Activated CD8-positive, alpha-beta memory T cell treated with anti-CD3 and anti-CD28 coated beads, Interleukin-2, amount 50 U/mL, for 24 hours (primary cell): Measurements from ENCODE around the gene SPAG16.

Experiments used
- DNase-seq: peaks from one replicate; pipeline ENCODE4 v3.0.0-alpha.2; 2020; ENCODE audit errors: extremely low read depth

SPAG16 gene

DNA sequence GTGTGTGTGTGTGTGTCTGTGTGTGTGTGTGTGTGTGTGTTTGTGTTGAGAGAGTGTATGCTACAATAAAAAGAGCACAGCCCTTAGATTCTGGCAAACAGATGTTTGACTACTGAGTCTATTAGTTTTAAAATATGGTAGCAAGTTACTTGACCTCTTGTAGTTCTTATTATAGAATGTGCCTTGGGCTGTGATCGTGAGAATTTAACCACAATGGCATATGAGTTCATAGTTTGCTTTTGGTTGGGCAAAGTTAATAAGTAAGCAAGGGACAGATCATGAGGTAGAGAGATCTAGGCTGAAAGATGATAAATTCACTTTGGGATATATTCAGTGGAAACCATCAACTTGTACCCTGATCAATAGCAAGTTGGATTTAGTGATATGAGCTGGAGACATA lies 792.3 kb downstream of the SPAG16 start:
- no peak for DNase-seq

- DNase-seq = no peak
These were observed 793.5 kb downstream of the SPAG16 start for GRCh38 chr2:214077727-214078126.

GRCh38 chr2:214079032-214079431 lies 794.8 kb downstream of the SPAG16 start:
- no peak for DNase-seq

DNA sequence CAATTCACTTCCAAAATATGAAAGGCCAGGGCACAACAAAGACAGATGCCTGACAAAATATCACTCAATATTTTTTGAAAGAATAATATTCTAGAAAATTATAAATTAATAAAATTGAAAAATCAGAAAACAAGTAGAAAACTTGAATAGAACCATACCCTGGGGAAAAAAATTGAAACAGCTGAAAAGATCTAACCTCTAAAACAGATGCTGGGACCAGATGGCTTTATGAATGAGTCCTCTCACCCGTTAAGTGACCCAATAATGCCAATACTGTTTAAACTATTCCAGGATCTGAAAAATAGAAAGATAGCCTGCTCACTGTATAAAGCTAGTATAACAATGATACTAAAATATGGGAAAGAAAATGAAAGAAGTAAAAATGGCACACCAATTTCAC lies 804.3 kb downstream of the SPAG16 start:
- DNase-seq = no peak

DNA sequence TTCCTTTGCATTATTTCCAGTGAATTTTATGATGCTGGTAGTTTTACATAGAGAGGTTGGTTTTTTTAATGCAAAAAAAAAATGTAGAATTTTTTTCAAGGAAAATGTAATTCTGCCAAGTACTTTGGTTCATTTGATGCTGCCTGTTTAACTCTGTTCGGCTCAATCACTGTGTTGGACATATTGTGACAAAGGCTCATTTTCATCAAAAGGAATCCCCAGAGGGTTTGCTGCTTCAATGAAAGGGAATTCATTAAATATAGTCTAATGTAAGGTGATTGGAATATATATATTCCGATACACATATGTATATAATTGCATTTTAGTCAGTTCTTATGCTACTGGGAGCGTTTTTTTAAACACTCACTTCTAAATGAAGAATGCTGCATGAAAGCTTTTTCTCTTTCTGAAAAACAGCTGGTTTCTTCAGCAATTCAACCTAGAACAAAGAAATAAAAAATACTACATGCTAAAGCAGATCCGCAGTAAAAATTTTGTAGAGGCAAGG lies 812.0 kb downstream of the SPAG16 start:
- no peak for DNase-seq

GRCh38 chr2:214098811-214099210 lies 814.5 kb downstream of the SPAG16 start:
- DNase-seq = no peak

DNA sequence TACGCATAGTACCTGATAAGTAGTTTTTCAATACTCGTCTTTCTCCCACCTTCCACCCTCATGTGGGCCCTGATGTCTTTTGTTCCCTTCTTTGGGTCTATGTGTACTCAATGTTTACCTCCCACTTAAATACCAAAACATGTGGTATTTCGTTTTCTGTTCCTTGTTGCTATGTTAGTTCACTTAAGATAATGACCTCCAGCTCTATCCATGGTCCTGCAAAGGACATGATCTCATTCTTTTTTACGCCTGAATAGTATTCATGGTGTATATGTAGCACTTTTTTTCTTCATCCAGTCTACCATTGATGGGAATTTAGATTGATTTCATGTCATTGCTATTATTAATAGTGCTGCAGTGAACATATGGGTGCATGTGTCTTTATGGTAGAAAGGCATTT lies 816.2 kb downstream of the SPAG16 start:
- DNase-seq = no peak

DNA sequence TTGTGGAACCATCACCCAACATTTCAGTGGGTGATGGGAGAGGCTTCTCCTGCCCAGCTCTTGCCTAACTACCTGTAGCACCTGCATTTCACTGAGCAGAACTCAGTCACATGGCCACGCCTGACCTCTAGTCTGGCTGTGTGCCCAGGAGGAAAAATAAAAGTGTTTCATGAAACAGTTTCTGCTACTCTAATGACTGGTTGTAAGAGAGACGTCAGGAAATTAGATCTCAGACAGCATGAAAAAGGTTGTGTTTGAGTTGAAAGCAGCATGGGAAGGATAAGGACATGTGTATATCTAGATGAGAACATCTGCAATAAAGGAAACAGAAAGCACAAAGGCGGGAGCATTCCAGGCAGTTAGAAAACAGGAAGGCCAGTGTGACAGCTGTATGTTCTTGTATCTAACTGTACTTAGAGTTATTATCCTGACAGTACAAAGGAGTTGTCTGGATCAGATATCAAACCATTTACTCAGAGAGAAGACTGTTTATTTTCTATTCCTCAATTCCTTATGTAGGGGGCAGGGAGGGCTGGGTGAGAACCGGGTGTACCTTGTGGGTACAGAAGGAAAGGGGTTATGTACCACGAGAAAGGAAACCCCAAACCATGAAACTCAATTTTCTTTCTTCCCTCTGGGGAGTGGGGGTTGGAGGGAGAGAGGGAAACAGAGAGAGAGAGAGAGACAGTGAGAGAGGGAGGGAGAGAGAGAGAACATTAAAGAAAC lies 819.2 kb downstream of the SPAG16 start:
- no peak for DNase-seq

DNA sequence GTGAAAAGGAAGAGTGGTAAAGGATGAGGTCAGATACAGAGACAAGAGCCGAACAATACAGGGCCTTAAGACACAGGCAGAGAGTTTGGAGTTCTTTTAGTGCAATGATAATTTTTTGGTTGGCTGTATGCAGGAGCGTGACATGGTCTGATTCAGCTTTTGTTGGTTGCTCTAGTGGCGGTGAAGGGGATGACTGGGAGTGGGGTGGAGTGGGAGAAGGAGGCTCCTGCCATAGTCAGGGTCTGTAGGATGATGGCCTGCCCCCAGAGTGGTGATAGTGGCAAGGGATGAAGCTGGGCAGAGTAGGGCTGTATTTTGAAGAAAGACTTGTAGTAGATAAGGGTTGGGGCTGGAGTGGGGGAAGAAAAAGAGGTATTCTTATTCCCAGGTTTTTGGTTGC lies 820.0 kb downstream of the SPAG16 start:
- DNase-seq = no peak

DNA sequence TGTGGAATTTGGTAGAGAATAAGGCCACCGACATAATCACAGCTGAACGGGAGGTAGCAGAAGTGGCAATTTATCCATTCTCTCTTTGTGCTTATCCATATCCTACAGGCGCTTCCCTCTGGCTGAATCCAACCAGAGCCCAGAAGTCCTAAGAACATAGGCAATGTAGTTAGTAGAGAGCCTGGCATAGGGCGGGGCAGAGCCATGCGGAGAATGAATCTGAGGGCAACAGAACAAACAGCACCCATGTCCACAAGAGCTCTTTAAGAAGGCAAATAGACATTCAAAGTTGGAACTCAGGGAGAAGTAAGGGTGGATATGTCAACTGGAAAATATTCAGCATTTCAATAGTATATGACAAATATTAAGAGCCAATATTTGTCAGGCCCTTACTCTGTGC lies 820.7 kb downstream of the SPAG16 start:
- no peak for DNase-seq

DNA sequence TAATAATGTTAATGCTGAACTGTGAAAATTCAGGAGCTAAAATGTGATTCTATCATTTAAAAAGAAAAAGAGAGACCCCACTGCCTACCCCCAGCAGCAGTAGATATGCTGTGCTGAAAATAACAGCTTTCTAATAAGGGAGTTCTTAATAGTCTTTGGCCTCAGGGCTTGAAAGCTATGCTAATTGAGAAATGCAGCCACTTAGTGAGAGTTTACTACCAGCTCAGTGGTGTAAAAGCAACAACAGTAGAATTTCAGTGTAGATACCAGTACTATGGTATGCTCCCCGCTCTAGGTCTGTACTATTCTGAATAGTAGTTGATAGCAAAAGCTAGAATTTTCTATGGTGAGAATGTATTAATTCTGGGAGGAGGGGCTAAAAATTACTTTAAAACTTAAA lies 823.5 kb downstream of the SPAG16 start:
- DNase-seq = no peak

GRCh38 chr2:214108598-214108997 lies 824.3 kb downstream of the SPAG16 start:
- no peak for DNase-seq

DNA sequence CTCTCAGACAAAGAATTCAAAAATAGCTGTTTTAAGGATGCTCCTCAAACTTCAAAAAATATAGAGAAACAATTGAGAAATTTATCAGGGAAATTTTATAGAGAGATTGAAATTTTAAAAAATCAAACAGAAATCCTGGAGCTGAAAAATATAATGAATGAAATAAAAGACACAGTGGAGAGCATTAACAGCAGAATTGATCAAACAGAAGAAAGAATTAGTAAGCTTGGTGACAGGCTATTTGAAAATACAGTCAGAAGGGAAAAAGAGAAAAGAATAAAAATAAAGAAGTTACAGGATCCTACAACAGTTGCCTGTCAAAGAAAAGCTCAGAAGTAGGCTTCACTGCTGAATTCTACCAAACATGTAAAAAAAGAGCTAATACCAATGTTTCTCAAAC lies 832.8 kb downstream of the SPAG16 start:
- DNase-seq = no peak

GRCh38 chr2:214126135-214126534 lies 841.9 kb downstream of the SPAG16 start:
- DNase-seq = no peak

- DNase-seq = no peak
These were observed 842.9 kb downstream of the SPAG16 start for GRCh38 chr2:214127170-214127569.

DNA sequence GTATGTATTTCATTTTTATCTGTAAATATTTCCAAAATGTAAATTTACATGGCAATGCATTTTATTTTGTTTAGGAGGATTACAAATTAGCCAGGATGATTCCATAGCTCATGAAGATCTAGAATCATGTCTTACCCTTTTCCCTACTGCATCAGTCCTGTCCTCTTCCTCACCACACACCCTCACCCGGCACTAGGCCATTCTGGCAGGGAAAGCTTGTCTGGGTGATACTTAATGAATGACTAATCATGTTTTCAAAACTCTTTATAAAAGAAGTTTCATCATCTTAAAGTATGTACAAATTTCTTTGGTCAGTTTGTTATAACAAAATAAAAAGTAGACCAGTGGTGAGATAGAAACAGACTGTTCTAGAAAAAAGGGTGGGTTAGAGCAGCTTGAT lies 843.3 kb downstream of the SPAG16 start:
- DNase-seq = no peak

DNA sequence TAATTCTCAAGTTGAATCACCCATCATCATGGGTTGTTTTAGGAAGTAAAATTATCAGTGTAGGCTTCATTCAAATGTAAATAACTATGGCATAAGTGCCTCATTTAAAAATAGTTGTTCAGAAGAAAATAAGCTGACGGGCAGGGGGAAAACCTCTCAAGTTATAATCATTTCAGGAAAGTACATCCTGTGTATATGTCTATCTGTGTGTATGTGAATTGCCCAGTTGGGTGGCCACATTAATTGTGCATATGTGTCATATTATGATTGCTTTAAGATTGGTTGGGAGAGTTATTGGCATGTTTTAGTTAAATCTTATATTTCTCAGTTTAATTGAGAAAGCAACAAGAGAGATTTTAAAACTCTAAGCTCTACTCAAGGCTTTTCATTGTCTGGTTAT lies 843.8 kb downstream of the SPAG16 start:
- no peak for DNase-seq

DNA sequence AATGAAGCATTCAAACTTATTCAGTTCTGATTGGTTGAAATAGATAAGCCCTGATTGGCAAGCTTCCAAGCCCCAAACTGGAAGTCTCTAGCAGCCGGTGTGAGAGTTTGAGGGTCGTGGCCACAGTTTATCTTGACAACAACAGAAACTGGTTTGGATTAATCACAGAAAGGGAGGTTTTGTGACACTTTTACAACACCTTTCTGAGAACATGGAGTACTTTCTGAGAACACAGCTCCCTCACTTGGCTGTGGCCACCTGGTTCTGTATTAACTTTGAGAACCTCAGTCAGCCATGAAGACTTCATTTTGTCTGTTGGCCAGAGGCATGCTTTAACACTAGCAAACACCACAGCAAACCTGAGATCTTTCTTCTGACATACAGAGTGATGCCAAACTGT lies 845.9 kb downstream of the SPAG16 start:
- DNase-seq = no peak

DNA sequence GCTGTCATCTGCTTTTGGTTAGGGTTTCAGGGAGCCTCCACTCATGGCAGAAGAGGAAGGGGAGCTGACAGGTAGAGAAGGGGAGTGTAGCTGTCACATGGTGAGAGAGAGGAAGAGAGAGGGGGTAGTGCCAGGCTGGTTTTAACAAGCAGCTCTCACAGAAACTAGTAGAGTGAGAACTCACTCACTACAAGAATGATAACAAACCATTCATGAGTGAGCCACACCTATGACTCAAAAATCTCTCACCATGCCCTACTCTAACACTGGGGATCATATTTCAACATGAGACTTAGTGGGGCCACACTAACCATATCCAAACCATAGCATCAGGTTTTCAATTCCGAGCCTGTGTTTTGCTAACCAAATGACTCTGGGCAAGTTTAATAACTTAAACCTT lies 851.7 kb downstream of the SPAG16 start:
- DNase-seq = no peak

GRCh38 chr2:214138779-214139178 lies 854.5 kb downstream of the SPAG16 start:
- no peak for DNase-seq

- DNase-seq = no peak
These were observed 855.5 kb downstream of the SPAG16 start for GRCh38 chr2:214139630-214140284.

DNA sequence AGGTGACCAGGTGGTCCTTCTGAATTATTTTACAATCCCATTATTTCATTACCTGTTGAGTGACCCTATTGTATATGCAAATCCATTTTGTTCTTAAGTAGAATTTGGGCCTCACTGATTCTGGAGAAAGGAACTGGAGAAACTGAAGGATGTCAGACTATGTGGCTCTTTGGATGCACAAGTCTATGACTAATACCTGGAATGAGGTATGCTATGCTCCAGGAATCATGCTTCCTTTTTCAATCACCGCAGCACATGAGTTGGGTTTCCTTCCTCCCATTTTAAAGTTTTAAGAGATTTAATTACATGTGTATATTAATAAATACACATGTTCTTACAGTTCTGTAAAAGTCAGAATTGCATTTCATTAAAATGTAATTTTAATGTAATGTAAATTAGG lies 872.7 kb downstream of the SPAG16 start:
- DNase-seq = no peak

GRCh38 chr2:214158851-214159250 lies 874.6 kb downstream of the SPAG16 start:
- DNase-seq = no peak

DNA sequence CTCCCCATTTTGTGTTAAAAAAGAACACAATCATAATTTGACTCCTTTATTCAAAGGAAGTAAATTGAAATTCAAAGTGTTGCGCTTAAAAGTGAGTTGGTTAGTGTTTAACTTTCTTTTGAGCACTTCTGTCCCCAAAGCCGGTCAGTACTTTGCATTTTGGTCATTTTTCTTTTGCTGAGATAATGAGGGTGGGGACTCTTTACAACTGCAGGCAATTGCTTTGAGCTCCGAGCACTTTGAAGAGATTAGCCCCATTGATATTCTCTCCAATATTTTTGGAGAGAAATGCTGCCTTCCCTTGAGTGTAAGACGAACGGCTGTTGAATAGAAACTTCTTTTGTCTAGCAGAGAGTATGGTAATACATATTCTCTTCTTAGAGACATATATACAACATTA lies 885.0 kb downstream of the SPAG16 start:
- DNase-seq = no peak
